H9 (cell line): Measurements from ENCODE around the gene OGDH. TPM values are rescaled to one million over a fixed set of nuclear protein-coding genes. Genes with fewer than 3 reads are reported as not detected.

Source experiments
- DNase-seq: peaks from one replicate; pipeline ENCODE4 v3.0.0-alpha.2; 2017
- H2AFZ ChIP-seq: one replicate; pipeline ENCODE4 v1.6.1; 2013; ENCODE audit warnings: mild to moderate bottlenecking, low read length, control low read depth, moderate library complexity
- H2AK5ac ChIP-seq: 2 replicates; pipeline ENCODE4 v1.6.1; 2013; ENCODE audit warnings: low read length, control low read depth, mixed read lengths; ENCODE audit not compliant: insufficient read length
- H2BK120ac ChIP-seq: one replicate; pipeline ENCODE4 v1.6.1; 2013; ENCODE audit warnings: low read depth, mild to moderate bottlenecking, low read length, control low read depth, inconsistent platforms; ENCODE audit not compliant: poor library complexity, severe bottlenecking
- H2BK12ac ChIP-seq: 2 replicates; pipeline ENCODE4 v1.6.1; 2013; ENCODE audit warnings: low read length, control low read depth, mixed read lengths, low read depth; ENCODE audit not compliant: insufficient read length
- H2BK15ac ChIP-seq: 2 replicates; pipeline ENCODE4 v1.6.1; 2013; ENCODE audit warnings: low read depth, low read length, control low read depth
- H2BK20ac ChIP-seq: one replicate; pipeline ENCODE4 v1.6.1; 2013; ENCODE audit warnings: low read depth, mild to moderate bottlenecking, low read length, control low read depth, inconsistent platforms; ENCODE audit not compliant: poor library complexity, severe bottlenecking
- H2BK5ac ChIP-seq: 2 replicates; pipeline ENCODE4 v1.6.1; 2013; ENCODE audit warnings: low read length, control low read depth, mixed read lengths; ENCODE audit not compliant: insufficient read length
- H3K14ac ChIP-seq: 2 replicates; pipeline ENCODE4 v1.6.1; 2013; ENCODE audit warnings: low read length, control low read depth; ENCODE audit not compliant: insufficient read depth
- H3K18ac ChIP-seq: 2 replicates; pipeline ENCODE4 v1.6.1; 2013; ENCODE audit warnings: low read depth, mild to moderate bottlenecking, mixed read lengths, low read length, control low read depth; ENCODE audit not compliant: insufficient read length
- H3K23ac ChIP-seq: 2 replicates; pipeline ENCODE4 v1.6.1; 2013; ENCODE audit warnings: low read length, control low read depth, mixed read lengths, low read depth; ENCODE audit not compliant: insufficient read length
- H3K23me2 ChIP-seq: 2 replicates; pipeline ENCODE4 v1.6.1; 2013; ENCODE audit warnings: low read depth, mild to moderate bottlenecking, mixed read lengths, low read length, control low read depth; ENCODE audit not compliant: insufficient read length, poor library complexity, severe bottlenecking
- H3K27ac ChIP-seq: 2 replicates; pipeline ENCODE4 v1.5.1; 2013; ENCODE audit warnings: low read length, control low read depth, mixed read lengths, low read depth; ENCODE audit not compliant: insufficient read length
- H3K27me3 ChIP-seq: 2 replicates; pipeline ENCODE4 v1.6.1; 2013; ENCODE audit warnings: low read length, control low read depth, inconsistent platforms; ENCODE audit not compliant: insufficient read depth
- H3K4ac ChIP-seq: 2 replicates; pipeline ENCODE4 v1.6.1; 2013; ENCODE audit warnings: low read depth, mild to moderate bottlenecking, control low read depth, inconsistent platforms, low read length, moderate library complexity
- H3K4me1 ChIP-seq: 2 replicates; pipeline ENCODE4 v1.6.1; 2013; ENCODE audit warnings: low read length, control low read depth, inconsistent platforms; ENCODE audit not compliant: insufficient read depth
- H3K4me2 ChIP-seq: 2 replicates; pipeline ENCODE4 v1.6.1; 2013; ENCODE audit warnings: low read length, control low read depth, mixed read lengths; ENCODE audit not compliant: insufficient read length, insufficient read depth
- H3K56ac ChIP-seq: 2 replicates; pipeline ENCODE4 v1.6.1; 2013; ENCODE audit warnings: low read depth, mild to moderate bottlenecking, mixed read lengths, low read length, control low read depth; ENCODE audit not compliant: insufficient read length
- H3K79me1 ChIP-seq: 2 replicates; pipeline ENCODE4 v1.6.1; 2013; ENCODE audit warnings: low read depth, mild to moderate bottlenecking, moderate library complexity, low read length, control low read depth, inconsistent platforms; ENCODE audit not compliant: insufficient read depth, poor library complexity, severe bottlenecking
- H3K79me2 ChIP-seq: 2 replicates; pipeline ENCODE4 v1.6.1; 2013; ENCODE audit warnings: low read length, control low read depth, inconsistent platforms; ENCODE audit not compliant: insufficient read depth
- H3K9ac ChIP-seq: 2 replicates; pipeline ENCODE4 v1.6.1; 2013; ENCODE audit warnings: low read length, control low read depth, mixed read lengths; ENCODE audit not compliant: insufficient read length; ENCODE audit errors: extremely low read depth
- H3K9me3 ChIP-seq: one replicate; pipeline ENCODE4 v1.6.1; 2013; ENCODE audit warnings: low read depth, low read length, inconsistent platforms; ENCODE audit not compliant: control insufficient read depth
- H3T11ph ChIP-seq: one replicate; pipeline ENCODE4 v1.6.1; 2013; ENCODE audit warnings: mild to moderate bottlenecking, low read length, control low read depth, inconsistent platforms
- H4K20me1 ChIP-seq: one replicate; pipeline ENCODE4 v1.6.1; 2013; ENCODE audit not compliant: control insufficient read depth, insufficient read length, insufficient read depth
- H4K5ac ChIP-seq: 2 replicates; pipeline ENCODE4 v1.6.1; 2013; ENCODE audit warnings: low read depth, mild to moderate bottlenecking, mixed read lengths, low read length, control low read depth; ENCODE audit not compliant: insufficient read length
- H4K8ac ChIP-seq: replicated peaks from 2 replicates; pipeline ENCODE4 v1.6.1; 2013; ENCODE audit warnings: low read length, control low read depth, mixed read lengths, low read depth; ENCODE audit not compliant: insufficient read length
- H4K91ac ChIP-seq: 2 replicates; pipeline ENCODE4 v1.6.1; 2013; ENCODE audit warnings: low read depth, mild to moderate bottlenecking, moderate library complexity, mixed read lengths, low read length, control low read depth; ENCODE audit not compliant: insufficient read length
- H3K27ac Mint-ChIP-seq, 3 experiments: 2 replicates in 2 of 3; 3 replicates in 1 of 3; pipeline ENCODE4 v1.8.0; 2020 to 2021; ENCODE audit warnings: mixed read lengths in 3 of 3, mild to moderate bottlenecking in 1 of 3, moderate library complexity in 1 of 3
- H3K27me3 Mint-ChIP-seq: 2 replicates; pipeline ENCODE4 v1.8.0; 2021; ENCODE audit warnings: low read depth, mild to moderate bottlenecking, moderate library complexity, mixed read lengths
- H3K36me3 Mint-ChIP-seq, 3 experiments: 2 replicates in 2 of 3; 3 replicates in 1 of 3; pipeline ENCODE4 v1.8.0; 2020 to 2021; ENCODE audit warnings: low read depth in 3 of 3, mixed read lengths in 3 of 3; ENCODE audit not compliant: insufficient read depth in 1 of 3
- H3K4me1 Mint-ChIP-seq, 2 experiments: 2 replicates each; pipeline ENCODE4 v1.8.0; 2020; ENCODE audit warnings: mixed read lengths in 2 of 2
- H3K4me3 Mint-ChIP-seq, 2 experiments: 2 replicates in 1 of 2; 3 replicates in 1 of 2; pipeline ENCODE4 v1.8.0; 2020 to 2021; ENCODE audit warnings: mild to moderate bottlenecking in 2 of 2, mixed read lengths in 2 of 2, moderate library complexity in 1 of 2
- H3K9me3 Mint-ChIP-seq, 2 experiments: 2 replicates in 1 of 2; 3 replicates in 1 of 2; pipeline ENCODE4 v1.8.0; 2020; ENCODE audit warnings: mild to moderate bottlenecking in 2 of 2, mixed read lengths in 2 of 2, moderate library complexity in 1 of 2
- WGBS: extraction: QIAGEN DNeasy Blood & Tissue Kit; methylation state at CpG from one replicate; pipeline ENCODE4 v1.1.7; 2013; ENCODE audit warnings: missing lambda C conversion rate, low lambda C conversion rate, mixed read lengths; ENCODE audit not compliant: insufficient read length; ENCODE audit errors: extremely low coverage; 5-methylcytosine and 5-hydroxymethylcytosine counted together
- total RNA-seq: library from RNA; stranded (reverse); gene quantifications from 2 replicates; pipeline ENCODE4 v1.2.1, GENCODE V29; 2021
- TF ChIP-seq, protein P1 (sequence below): fragments of 200-600 bp; sonication (generic); conservative IDR thresholded peaks from 3 replicates; pipeline ENCODE4 v1.8.0; 2021; ENCODE audit warnings: antibody characterized with exemption, mild to moderate bottlenecking

Gene OGDH
- total RNA-seq, 1 experiment from 2014 or later: 77.3 TPM

DNA sequence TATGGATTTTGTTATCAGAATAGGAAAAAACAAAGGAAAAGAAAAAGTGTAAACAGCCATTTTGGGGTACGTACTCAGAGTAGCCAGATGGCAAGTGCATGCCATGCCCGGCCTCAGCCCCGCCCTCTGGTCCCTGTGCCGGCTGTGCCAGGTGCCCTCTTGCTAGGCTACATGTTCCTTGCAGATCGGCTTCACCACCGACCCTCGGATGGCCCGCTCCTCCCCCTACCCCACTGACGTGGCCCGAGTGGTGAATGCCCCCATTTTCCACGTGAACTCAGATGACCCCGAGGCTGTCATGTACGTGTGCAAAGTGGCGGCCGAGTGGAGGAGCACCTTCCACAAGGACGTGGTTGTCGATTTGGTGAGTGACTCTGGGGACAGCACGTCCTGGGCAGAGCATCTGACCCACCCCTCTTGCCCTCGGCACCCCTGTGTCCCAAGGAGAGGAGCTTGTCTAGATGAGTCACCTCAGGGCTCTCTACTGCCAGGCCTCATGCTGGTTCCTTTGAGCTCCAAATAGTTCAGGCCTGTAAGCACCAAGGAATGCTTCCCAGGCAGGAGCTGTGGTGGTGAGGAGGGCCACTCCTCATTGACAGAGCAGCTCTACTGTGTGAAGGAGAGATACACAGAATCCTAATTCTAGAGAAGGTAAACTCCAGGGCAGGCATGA, 87.3 kb downstream of the OGDH start:
- H3K4me3 Mint-ChIP-seq: no peak overlapping the region
- H2BK20ac ChIP-seq: no peak overlapping the region
- H3K9me3 ChIP-seq: no peaks in the 10 kb centered on the region
- no peaks in the 10 kb centered on the region for H3K79me1 ChIP-seq
- no peak overlapping the region for H2BK5ac ChIP-seq
- no peaks in the 10 kb centered on the region; a peak in 1 of 5 replicates for H3K9me3 Mint-ChIP-seq
- H3K4me1 Mint-ChIP-seq: no peaks in the 10 kb centered on the region
- peaks cover 42 to 53% (median 51%) of the 10 kb centered on the region in 3 experiments for H3K36me3 Mint-ChIP-seq
- no peak overlapping the region for H2BK120ac ChIP-seq
- H4K8ac ChIP-seq: no peak overlapping the region
- no peak overlapping the region for H3K56ac ChIP-seq
- no peaks in the 10 kb centered on the region for H3K27me3 Mint-ChIP-seq
- no peak overlapping the region for H4K91ac ChIP-seq
- no peak overlapping the region for H2BK12ac ChIP-seq
- H4K5ac ChIP-seq: no peak overlapping the region
- no peak overlapping the region for H3K4me2 ChIP-seq
- H2AFZ ChIP-seq: no peak overlapping the region
- H3K18ac ChIP-seq: no peak overlapping the region
- no peaks in the 10 kb centered on the region for H3K27me3 ChIP-seq
- no peaks in the 10 kb centered on the region for H3K23me2 ChIP-seq
- no peak overlapping the region for H2AK5ac ChIP-seq
- no peaks in the 10 kb centered on the region for H4K20me1 ChIP-seq
- no peak overlapping the region for H3T11ph ChIP-seq
- no peak overlapping the region for H3K4ac ChIP-seq
- peak overlapping the region in 1 of 3 experiments; percentile 82; a peak in 2 of 7 replicates for H3K27ac Mint-ChIP-seq
- no peak overlapping the region for H3K14ac ChIP-seq
- no peak overlapping the region for H3K9ac ChIP-seq
- H3K79me2 ChIP-seq: no peaks in the 10 kb centered on the region
- no peak for DNase-seq
- TF ChIP-seq, protein P1, sequence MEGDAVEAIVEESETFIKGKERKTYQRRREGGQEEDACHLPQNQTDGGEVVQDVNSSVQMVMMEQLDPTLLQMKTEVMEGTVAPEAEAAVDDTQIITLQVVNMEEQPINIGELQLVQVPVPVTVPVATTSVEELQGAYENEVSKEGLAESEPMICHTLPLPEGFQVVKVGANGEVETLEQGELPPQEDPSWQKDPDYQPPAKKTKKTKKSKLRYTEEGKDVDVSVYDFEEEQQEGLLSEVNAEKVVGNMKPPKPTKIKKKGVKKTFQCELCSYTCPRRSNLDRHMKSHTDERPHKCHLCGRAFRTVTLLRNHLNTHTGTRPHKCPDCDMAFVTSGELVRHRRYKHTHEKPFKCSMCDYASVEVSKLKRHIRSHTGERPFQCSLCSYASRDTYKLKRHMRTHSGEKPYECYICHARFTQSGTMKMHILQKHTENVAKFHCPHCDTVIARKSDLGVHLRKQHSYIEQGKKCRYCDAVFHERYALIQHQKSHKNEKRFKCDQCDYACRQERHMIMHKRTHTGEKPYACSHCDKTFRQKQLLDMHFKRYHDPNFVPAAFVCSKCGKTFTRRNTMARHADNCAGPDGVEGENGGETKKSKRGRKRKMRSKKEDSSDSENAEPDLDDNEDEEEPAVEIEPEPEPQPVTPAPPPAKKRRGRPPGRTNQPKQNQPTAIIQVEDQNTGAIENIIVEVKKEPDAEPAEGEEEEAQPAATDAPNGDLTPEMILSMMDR: no peak
- H2BK15ac ChIP-seq: no peak overlapping the region
- no peak overlapping the region for H3K27ac ChIP-seq
- WGBS: no CpG with 5 or more reads among the region's 19 CpGs
- H3K4me1 ChIP-seq: no peaks in the 10 kb centered on the region
- no peak overlapping the region for H3K23ac ChIP-seq
